CD4-positive, alpha-beta T cell treated with Interleukin-12 subunit alpha and Interleukin-12 subunit beta, for 1 hour (primary cell): ENCODE data around the gene ST3GAL5.

Source experiments
- DNase-seq: peaks from one replicate; pipeline ENCODE4 v3.0.0-alpha.2; 2020

ST3GAL5 gene

DNA sequence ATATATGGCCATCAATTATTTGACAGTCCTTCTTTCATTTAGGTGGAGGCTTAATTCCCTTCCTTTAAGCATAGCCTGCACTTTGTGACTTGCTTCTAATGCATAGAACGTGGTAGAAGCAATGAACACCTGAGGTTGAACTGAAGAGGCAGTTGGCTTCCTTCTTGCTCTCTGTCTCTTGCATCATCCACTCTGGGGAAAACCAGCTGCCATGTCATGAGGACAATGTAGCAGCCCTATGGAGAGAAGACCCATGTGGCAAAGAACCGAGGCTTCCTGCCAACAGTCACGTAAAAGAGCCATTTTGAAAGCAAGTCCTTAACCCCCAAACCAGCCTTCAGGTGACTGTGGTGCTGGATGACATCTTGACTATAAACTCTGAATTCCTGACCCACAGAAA, 88.2 kb downstream of the ST3GAL5 start:
- no peak for DNase-seq

DNA sequence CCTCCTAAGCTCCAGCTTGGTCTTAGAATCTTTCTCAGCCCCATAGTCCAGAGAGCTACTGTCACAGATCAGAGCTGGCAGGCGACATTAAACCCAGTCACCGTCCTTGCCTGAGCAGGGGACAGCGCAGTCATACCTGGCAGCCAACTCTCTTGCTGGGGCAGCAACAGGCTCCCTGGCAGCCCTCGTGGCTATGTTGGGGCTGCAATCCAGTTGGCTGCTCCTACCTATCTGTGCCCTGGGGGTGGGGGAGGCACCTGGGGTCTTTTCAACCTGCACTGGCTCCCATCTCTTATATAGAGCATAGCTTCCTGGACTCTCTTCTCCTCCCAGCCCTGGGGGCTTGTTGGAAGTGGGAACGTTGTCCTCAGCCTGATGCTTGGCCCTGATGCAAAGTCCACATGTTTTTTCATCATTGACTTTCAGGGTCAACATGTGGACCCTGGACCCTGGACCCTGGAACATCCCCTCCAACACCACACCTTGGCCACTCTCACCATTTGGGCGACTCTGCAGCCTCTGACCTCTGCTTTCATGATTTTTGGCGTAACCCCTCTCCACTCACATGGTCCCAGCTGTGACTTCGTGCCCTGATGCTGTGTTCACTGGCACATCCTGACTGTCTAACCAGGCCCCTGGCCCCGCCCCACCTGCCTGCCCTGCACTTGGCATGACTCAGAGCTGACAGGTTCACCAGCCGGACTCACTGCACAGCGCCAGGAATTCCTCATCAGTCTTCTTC, 89.4 kb downstream of the ST3GAL5 start:
- DNase-seq, result no peak

DNA sequence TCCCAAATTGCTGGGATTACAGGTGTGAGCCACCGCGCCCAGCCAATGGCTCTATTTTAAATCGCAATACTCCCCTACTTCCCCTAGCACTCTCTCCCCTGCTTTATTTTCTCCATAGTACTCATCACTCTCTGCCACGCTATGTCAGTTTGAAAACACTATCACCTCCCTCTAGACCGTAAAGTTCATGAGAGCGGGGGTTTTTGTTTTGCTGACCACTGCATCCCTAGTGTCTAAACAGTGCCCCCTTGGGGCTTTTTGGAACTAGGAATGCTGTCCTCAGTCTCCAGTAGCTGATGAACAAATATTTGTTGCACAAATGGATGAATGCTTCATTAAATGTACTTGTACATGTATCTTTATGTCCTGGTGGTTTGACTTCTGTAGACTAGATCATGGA, 90.9 kb downstream of the ST3GAL5 start:
- DNase-seq, result no peak

DNA sequence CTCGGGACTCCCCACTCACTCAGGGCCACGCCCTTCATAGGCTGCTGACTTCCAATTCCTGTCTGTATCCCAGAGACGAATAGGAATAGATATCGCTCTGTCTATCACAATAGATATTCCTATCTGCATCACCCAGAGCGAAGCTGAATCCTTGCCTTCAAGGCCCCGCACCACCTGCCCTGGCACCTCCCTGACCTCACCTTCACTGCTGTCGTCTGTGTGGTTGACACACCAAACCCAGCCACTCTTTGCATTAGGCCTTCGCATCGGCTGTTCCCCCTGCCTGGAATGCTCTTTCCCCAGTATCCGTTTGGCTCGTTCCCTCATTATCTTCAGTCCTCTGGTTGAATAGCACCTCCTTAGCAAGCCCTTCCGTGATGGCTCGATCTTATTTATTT, 91.5 kb downstream of the ST3GAL5 start:
- DNase-seq, result no peak

DNA sequence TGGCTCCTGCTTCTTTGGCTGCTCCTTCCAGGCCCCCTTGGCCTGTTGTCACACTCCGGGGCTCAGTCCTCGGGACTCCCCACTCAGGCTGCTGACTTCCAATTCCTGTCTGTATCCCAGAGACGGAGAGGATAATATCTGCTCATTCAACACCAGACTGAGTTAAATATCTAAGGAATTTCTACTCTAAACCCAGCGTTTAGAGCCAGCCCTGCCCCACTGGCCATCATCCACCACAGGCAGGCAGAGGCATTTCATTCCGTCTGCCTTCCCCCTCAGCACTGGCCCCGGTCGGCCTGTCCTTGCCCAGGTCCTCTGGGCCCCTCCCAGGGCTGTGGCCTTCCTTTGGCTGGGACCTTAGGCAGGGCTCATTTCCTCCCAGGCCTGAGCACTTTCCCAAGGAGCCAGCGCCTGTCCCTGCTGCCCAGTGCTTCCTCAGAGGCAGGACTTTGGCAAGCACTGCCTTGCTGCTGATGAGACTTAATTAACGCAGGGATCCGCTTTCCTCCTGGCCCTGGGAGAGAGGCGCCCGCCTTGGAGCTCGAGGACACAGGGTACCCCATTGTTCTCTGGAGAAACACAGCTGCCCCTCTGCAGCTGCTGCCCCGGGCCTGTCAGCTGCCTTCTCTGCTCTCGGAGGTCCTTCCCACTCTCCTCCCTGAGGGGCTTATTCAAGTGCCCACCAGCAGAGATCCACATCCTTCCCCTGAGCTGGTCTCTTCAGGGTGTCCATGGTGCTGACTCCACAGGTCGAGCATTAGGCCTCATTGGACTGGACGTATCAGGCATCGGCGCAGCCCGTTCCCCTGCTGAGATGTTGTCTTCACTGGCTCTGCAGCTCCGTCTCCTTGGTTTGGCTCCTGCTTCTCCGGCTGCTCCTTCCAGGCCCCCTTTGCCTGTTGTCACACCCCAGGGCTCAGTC, 92.2 kb downstream of the ST3GAL5 start:
- no peak for DNase-seq

DNA sequence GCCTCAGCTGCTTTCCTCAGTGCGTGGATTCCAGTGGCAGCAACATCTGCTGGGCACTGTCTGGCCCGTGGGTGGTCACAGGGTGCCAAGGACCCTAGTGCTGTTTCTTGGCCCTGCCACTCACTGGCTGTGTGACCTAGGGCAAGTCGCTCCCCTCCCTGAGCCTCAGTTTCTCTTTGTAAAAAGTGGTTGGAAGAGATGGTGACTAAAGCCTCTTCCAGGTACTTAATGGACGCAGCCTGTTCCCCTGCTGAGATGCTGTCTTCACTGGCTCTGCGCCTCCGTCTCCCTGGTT, 92.8 kb downstream of the ST3GAL5 start:
- DNase-seq, result no peak

DNA sequence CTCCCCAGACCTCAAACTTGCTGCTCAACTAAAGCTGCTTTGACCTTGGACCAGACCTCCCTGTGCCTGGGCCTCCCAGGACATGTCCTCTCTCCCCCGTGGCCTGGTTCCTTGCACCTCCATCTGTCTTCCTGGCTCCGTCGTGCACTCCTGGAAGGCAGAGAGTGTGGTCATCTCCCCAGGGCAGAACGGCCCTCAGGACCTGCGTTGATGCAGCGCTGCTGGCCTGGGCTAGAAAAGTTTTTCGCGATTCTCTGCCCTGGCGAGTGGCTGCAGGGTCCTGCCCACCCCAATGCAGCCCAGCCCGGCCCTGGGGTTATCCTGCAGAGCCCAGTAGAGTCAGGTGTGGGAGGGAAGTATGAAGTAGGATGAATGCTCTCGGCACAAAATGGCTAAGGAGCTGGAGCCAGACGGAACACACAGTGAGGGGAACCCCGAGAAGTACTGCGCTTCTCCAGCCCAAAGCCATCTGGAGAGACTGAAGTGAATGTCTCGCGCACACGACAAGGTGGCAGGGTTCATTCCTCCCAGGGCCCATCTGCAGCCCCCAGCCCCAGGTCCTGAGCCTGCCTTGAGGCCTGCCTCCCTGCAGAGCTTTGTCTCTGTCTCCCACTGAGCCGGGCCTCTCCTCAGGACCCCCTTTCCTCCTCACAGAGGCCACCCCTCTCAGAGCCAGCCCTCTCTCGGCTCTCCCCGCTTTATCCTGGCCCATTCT, 93.3 kb downstream of the ST3GAL5 start:
- DNase-seq, result no peak

DNA sequence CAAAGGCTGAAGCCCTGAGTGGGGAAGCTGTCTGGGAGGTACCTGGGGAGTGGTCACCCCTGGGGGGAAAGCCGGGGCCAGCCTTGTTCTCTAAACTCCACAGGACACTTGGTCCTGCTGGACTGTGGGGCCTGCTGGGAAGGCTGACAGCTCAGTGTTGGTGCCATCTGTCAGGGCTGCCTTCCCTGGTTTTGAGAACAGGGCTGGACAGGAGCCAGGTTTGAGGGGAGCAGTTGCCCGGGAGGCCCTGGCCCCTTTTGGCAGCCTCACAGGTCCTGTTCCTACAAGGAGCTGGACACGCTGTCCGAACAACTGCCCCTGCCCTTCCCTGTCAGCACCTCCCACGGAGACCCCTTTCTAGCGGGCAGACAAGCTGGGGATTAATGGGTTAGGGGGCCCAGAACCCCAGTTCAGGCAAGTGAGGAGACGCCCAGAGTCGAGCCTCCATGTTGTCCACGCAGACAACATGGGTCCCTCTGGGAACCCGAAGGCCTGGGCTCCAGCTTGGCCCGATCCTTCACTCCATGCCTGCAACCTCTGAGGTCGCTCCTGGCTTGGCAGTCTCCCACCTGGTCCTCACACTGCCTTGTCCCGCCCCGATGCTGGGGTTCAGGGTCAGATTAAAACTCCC, 94.2 kb downstream of the ST3GAL5 start:
- no peak for DNase-seq

DNA sequence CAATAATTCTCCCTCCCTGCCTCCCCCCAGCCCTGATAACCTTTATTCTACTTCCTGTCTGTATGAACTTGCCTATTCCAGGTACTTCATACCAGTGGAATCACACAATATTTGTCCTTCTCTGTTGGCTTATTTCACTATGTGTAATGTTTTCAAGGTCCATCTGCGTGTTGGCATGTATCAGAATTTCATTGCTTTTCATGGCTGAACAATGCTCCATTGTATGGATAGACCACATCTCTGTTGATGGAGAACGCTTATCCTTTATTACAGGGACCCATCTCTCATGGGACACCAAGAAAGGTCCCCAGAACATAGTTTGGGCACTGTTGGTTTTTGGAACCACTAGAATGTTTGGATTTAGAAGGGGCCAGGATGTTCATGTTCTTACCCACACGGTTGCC, 94.8 kb downstream of the ST3GAL5 start:
- DNase-seq, result no peak

DNA sequence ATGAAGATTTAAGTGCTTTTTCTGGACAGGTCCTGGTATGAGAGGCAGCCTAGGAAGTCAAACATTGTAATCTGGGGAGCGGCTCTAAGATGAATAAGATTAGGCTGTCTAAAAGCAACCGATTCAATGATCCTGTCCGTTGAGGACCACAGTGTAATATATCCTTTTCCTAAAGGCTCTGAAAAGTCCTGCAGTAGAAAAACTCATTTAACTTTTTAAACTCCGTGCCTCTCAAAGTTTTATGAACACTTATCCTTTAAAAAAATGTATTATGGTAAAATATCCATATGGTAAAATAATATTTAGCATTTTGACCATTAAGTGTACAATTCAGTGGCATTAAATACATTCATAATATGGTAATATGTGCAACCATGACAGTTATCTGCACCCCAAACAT, 95.2 kb downstream of the ST3GAL5 start:
- no peak for DNase-seq

DNA sequence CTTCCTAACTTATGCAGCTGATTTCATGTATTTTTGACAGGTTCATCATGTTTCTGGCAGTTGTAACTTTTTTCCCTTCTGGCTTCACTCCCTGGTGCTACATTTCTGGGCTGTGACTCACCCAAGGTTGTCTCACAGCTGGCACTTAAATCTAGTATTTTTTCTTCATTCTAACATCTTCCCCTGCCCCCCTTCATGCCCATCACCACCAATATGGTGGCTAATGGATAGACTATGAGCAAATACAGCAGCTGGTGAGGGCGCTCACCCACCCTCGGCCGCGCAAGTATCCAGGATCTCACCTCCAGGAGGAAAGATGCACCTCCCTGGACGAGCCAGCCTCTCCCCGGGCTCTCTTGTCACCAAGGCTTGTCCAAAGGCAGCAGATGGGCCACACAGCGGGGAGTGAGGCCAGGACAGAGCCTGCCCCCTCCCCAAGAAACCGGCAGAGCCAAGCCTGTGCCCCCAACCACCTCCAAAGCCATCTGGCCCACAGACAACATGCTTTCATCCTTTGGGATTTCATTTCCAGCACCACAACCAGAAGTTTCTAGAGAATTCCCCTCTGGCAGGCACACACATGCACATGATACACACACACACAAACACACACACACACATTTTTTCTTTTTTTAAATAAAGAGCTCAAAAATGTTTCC, 95.9 kb downstream of the ST3GAL5 start:
- DNase-seq, result no peak

DNA sequence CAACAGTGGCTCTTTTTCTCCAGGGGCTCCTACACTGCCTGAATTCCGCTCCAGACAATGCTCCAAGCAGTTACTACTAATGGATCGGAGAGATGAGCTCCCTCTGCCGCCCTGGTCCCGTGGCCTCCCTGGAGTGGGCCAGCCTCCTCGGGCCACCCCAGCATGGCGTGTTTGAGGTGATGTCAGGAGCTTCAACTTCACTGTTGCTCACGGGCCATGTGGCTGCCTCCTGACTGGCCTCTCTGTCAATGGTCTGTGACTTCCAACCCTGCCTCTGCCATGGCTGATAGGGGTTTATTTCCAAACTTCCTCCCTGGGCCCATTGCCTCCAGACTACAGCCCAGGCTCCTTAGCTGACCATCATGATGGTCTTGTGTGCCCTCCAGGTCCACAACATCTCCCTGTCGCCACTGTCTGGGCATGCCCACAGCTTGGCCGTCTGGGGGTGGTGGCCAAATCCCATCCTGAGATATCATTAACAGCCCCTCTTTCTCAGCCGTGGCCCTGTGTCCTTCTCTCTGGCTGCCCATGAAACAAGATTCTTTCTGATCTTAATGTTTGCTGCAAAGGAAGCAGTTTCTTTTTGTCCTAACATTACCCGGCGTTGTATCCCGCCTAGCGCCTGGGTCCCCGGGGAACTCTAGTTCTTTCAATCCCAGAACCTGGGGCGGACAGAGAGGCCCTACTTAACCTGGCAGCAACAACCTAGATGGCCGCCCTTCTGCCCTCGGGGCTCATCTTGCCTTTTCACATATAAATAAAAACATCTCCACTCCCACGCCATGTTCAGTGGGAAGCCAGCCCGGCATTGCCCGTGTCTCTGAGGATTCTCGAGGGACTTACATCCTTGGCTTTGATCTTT, 96.9 kb downstream of the ST3GAL5 start:
- DNase-seq, result no peak

DNA sequence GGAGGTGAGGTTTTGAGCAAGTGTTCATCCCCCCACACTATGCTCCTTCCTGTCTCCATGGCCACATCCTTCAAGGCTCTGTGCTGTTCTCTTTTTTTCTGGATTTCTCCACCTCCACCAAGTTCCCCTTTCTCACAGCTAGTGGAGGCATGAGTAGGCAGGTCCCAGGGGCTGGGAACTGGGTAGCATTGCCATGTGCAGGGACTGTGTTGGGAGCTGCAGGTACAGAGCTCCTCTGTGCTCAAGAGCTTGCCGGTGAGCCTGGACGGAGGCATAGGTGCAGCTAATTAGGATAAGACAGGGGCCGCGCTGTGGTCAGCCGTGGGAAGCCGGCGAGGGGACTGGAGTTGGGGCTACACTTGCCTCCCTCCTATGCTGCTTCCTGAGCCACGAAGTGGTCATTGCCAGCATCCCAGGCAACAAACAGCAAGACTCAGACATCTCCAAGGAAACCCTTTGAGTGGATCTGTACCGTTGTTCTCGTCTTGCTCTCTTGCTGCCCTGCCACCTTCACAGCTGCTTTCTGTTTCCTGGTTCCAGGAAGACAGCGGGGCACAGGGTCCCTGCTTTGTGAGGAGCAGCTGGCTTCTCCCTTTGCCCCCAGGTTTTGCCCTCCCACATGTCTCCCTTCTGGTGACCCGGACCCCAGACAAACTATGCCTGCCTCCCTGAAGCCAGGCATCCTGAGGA, 98.1 kb downstream of the ST3GAL5 start:
- no peak for DNase-seq

DNA sequence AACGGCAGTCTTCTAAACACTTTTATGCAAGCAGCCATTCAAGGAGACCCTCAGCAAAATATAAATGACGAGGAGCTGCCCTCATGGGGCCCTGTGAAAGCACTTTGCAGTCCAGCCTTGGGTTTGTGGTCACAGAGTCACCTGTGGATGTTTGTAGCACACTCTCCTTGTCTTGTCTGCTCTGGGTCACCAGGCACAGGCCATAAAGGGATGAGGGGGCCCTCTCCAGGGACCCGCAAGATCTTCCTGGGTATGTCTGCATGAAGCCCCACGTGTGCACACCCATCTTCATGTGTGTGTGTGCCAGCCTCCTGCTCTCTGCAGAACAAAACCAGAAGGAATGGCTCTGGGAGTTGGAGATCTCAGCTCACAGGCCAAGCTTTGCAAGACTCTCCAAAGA, 98.8 kb downstream of the ST3GAL5 start:
- no peak for DNase-seq

DNA sequence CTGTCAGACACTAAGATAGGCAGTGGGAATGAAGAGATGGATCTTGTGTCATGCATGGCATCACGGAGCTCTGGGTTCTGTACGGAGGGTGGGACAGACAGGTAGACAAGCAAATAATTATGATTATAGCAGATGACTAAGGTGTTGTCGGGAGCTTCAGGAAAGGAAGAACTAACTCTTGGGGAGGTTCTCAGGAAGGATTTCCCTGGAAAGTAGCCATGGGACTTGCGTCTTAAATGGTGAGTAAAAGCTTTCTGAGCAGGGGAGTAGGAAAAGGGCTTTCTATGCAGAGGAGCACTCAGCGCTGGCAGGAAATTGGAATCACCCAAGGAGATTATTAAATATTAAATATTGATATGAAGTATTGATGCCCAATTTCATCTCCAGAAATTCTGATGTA, 99.5 kb downstream of the ST3GAL5 start:
- no peak for DNase-seq

DNA sequence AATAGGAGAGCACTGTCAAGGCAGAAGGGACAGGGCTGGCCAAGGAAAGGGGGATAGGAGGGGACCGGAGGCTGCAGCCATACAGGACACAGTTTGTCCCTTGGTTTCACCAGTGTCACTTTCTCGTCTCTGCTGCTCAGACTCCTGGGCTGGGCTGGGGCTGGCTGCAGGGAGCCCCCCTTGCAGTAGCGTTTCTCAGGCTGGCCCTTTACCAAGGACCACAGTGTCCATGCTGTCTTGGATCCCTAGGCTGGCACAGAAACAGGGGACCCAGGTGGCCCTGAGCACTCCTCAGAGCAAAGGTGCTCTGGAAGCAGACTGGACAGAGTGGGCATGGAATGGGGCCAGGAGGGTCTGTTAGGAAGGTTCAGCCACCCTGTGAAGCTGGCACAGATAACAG, 100.2 kb downstream of the ST3GAL5 start:
- DNase-seq, result no peak

DNA sequence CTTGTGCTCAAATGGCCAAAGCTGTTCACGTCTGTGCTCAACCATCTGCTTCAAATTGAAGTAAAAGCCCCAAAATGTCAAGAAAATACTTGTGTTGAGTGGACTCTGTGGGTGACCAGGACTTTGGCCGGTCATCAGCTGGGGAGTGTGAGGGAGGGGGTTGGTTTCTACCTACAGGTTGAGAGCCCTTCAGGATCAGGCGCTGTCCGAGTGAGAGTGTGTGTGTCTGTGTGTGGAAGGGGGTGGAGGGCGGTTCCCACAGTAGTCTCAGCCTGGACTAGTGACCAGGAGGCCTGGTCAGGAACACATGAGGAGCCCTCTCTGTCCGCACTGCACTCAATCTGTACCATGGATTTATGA, 100.8 kb downstream of the ST3GAL5 start:
- no peak for DNase-seq

DNA sequence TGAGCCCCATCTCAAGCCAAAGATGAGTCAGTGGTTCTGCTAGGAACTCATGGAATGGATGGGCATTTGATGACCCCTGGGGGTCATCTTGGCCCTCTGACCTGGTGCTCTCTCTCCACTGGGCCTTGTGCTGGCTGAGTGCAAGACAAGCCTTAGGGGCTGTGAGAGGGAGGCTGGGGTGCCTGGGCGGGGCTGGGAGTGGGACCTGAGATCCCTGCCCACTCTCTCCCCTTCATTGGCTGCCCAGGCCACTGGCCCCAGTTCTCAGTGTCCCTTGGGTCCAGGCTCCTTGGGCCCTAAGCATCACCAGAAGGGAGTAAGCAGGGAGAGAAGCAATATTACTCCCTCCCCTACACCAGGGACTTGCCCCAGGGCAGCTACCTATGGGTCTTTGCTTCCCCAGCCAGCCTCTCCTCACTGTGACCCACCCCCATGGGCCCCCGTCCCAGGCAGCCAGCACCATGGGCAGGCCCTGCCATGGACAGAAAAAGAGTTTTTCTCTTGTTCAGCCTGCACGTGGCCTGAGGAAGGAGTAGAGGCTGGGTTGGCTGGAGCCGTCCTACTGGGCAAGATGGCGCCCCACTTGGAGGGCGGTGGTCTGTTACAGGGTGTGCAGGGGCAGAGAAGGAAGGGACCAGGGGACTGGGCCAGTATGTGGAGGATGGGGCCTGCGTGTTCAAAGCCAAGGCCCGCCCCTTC, 101.4 kb downstream of the ST3GAL5 start:
- DNase-seq, result no peak
